Measurements from ENCODE around the gene ABCA10. TPM values are rescaled to one million over a fixed set of nuclear protein-coding genes. Genes with fewer than 3 reads are reported as not detected.

ABCA10 gene
- total and polyA plus RNA-seq, 2 donors (not counting 1 experiment from before 2014, with no cell fraction given): 0.55 to 1.9 TPM

GRCh38 chr17:69223809-69224208 is 4.8 kb downstream of the ABCA10 start:
- Histone ChIP-seq H3K36me3 (replicated peaks in 1 of 2; ENCODE audit: control extremely low read depth in 1 of 2, control insufficient read depth in 1 of 2, extremely low read depth in 1 of 2, insufficient read depth in 2 of 2, low read length in 1 of 2) (no peaks in the 10 kb centered on the region), H3K79me2 (ENCODE audit: control insufficient read depth, insufficient read depth, low read length) (no peaks in the 10 kb centered on the region), H3K4me2 (replicated peaks; ENCODE audit: low read depth, low read length, poor library complexity, severe bottlenecking) (peak overlapping the region; percentile 24), H4K20me1 (ENCODE audit: control insufficient read depth, insufficient read depth, low read length, poor library complexity, severe bottlenecking) (no peaks in the 10 kb centered on the region), H3K27me3 (replicated peaks in 1 of 4; ENCODE audit: control extremely low read depth in 1 of 4, control insufficient read depth in 3 of 4, insufficient read depth in 4 of 4, low read length in 3 of 4) (no peaks in the 10 kb centered on the region), H3K9ac (ENCODE audit: low read length) (no peak overlapping the region), H3K4me1 (ENCODE audit: control insufficient read depth in 2 of 2, insufficient read depth in 2 of 2, low read length in 2 of 2) (peaks cover 5 to 19% of the 10 kb centered on the region in 2 donors), H3K4me3 (ENCODE audit: control extremely low read depth in 1 of 5, extremely low read depth in 1 of 5, insufficient read depth in 1 of 5, low read depth in 2 of 5, low read length in 4 of 5) (no peak overlapping the region), H2AFZ (ENCODE audit: insufficient read depth, low read depth, low read length, poor library complexity, severe bottlenecking) (peak overlapping the region; percentile 44), H3K27ac (ENCODE audit: low read length in 2 of 2) (peak overlapping the region in 1 of 2 donors; percentile 67), H3K9me3 (ENCODE audit: control extremely low read depth in 1 of 3, control insufficient read depth in 2 of 3, insufficient read depth in 1 of 3, low read length in 2 of 3) (no peaks in the 10 kb centered on the region)
- Mint-ChIP-seq H3K27me3 (no peaks in the 10 kb centered on the region), H3K27ac (peak overlapping the region; percentile 35), H3K9me3 (ENCODE audit: insufficient read depth) (no peaks in the 10 kb centered on the region), H3K4me3 (no peak overlapping the region), H3K4me1 (peaks cover 18% of the 10 kb centered on the region)
- ATAC-seq (ENCODE audit: low read depth) (no peak), DNase-seq (no peak)
- WGBS (ENCODE audit: insufficient coverage): 83% methylated on average over 2 of the region's 3 CpGs
- POLR2A ChIA-PET: no interaction called here
- intact Hi-C loops (cut with micrococcal nuclease): no loop called here
- TF ChIP-seq CTCF (IDR thresholded peaks at IDR 0.05) (no peak), EZH2 (IDR thresholded peaks at IDR 0.05; ENCODE audit: borderline replicate concordance, insufficient read depth, low read depth, low read length, poor library complexity, severe bottlenecking) (no peak)
- CTCF ChIA-PET: interaction anchor here (1.0 to 2.8 kb wide), 7 partner anchors 10 to 483 kb away, joined by 3 to 15 read pairs (median 4); no protein-coding TSS in a partner anchor

GRCh38 chr17:69222707-69223258 is 5.8 kb downstream of the ABCA10 start:
- no peak overlapping the region for H3K4me3 ChIP-seq (ENCODE audit: control extremely low read depth in 1 of 5, extremely low read depth in 1 of 5, insufficient read depth in 1 of 5, low read depth in 2 of 5, low read length in 4 of 5)
- CTCF ChIA-PET: interaction anchor here (1.0 to 2.8 kb wide), 4 partner anchors 24 to 482 kb away, joined by 3 to 15 read pairs (median 3); no protein-coding TSS in a partner anchor
- POLR2A ChIA-PET: no interaction called here
- Mint-ChIP-seq H3K27me3 (no peaks in the 10 kb centered on the region), H3K9me3 (ENCODE audit: insufficient read depth) (no peaks in the 10 kb centered on the region), H3K4me3 (no peak overlapping the region), H3K4me1 (peaks cover 15% of the 10 kb centered on the region), H3K27ac (no peak overlapping the region)
- H3K27ac ChIP-seq (ENCODE audit: low read length in 2 of 2): peak overlapping the region in 1 of 2 donors; percentile 67
- no peak overlapping the region for H3K9ac ChIP-seq (ENCODE audit: low read length)
- no peak overlapping the region for H3K4me2 ChIP-seq (replicated peaks; ENCODE audit: low read depth, low read length, poor library complexity, severe bottlenecking)
- no peaks in the 10 kb centered on the region for H3K9me3 ChIP-seq (ENCODE audit: control extremely low read depth in 1 of 3, control insufficient read depth in 2 of 3, insufficient read depth in 1 of 3, low read length in 2 of 3)
- ATAC-seq (ENCODE audit: low read depth) (no peak), DNase-seq (no peak)
- peaks cover 5 to 15% of the 10 kb centered on the region in 2 donors for H3K4me1 ChIP-seq (ENCODE audit: control insufficient read depth in 2 of 2, insufficient read depth in 2 of 2, low read length in 2 of 2)
- no peaks in the 10 kb centered on the region for H3K36me3 ChIP-seq (replicated peaks in 1 of 2; ENCODE audit: control extremely low read depth in 1 of 2, control insufficient read depth in 1 of 2, extremely low read depth in 1 of 2, insufficient read depth in 2 of 2, low read length in 1 of 2)
- H3K79me2 ChIP-seq (ENCODE audit: control insufficient read depth, insufficient read depth, low read length): no peaks in the 10 kb centered on the region
- H2AFZ ChIP-seq (ENCODE audit: insufficient read depth, low read depth, low read length, poor library complexity, severe bottlenecking): no peak overlapping the region
- TF ChIP-seq CTCF (IDR thresholded peaks at IDR 0.05): no peak
- no peak for TF ChIP-seq EZH2 (IDR thresholded peaks at IDR 0.05; ENCODE audit: borderline replicate concordance, insufficient read depth, low read depth, low read length, poor library complexity, severe bottlenecking)
- no peaks in the 10 kb centered on the region for H4K20me1 ChIP-seq (ENCODE audit: control insufficient read depth, insufficient read depth, low read length, poor library complexity, severe bottlenecking)
- intact Hi-C loops (cut with micrococcal nuclease): no loop called here
- no peaks in the 10 kb centered on the region for H3K27me3 ChIP-seq (replicated peaks in 1 of 4; ENCODE audit: control extremely low read depth in 1 of 4, control insufficient read depth in 3 of 4, insufficient read depth in 4 of 4, low read length in 3 of 4)
